Right atrium auricular region (tissue), 2 donors: ENCODE results near the gene CHMP4B. TPM values are rescaled to one million over a fixed set of nuclear protein-coding genes. Genes with fewer than 3 reads are reported as not detected.

Experiments used
- DNase-seq: peaks from one replicate; pipeline ENCODE4 v3.0.0-alpha.2; 2019; ENCODE audit warnings: low spot score
- H3K27ac ChIP-seq, 2 donors: fragments of 200-600 bp; sonication (generic); 1 replicate in 1 of 2; 2 replicates in 1 of 2; pipeline ENCODE4 v1.5.1; 2016 to 2019
- H3K27me3 ChIP-seq, 2 donors: fragments of 200-600 bp; sonication (generic); one replicate each; pipeline versions ENCODE4 v1.5.1 to v1.6.0; 2017 to 2019
- H3K36me3 ChIP-seq: fragments of 200-600 bp; sonication (generic); one replicate; pipeline ENCODE4 v1.5.1; 2016
- H3K4me1 ChIP-seq, 2 donors: fragments of 200-600 bp; sonication (generic); one replicate each; pipeline versions ENCODE4 v1.5.1 to v1.6.0; 2017 to 2019
- H3K4me3 ChIP-seq, 2 donors: fragments of 200-600 bp; sonication (generic); 1 replicate in 1 of 2; 2 replicates in 1 of 2; pipeline ENCODE4 v1.5.1; 2017 to 2019; ENCODE audit warnings: mild to moderate bottlenecking in 1 of 2, moderate library complexity in 1 of 2
- H3K9me3 ChIP-seq, 2 donors: fragments of 200-600 bp; sonication (generic); one replicate each; pipeline ENCODE4 v1.5.1; 2019
- total RNA-seq, 2 donors: library from RNA; depleted of rRNA; stranded (reverse); fragments of >200 nt; gene quantifications; one replicate each; pipeline ENCODE4 v1.1.0, GENCODE V29; 2016
- TF ChIP-seq, protein P1 (sequence below), 2 donors: fragments of 200-600 bp; sonication (generic); IDR thresholded peaks; one replicate each; pipeline ENCODE4 v1.5.1; 2019; ENCODE audit warnings: antibody characterized with exemption in 2 of 2

CHMP4B gene
- total RNA-seq, 2 donors from 2014 or later: 57.0 to 79.5 TPM

DNA sequence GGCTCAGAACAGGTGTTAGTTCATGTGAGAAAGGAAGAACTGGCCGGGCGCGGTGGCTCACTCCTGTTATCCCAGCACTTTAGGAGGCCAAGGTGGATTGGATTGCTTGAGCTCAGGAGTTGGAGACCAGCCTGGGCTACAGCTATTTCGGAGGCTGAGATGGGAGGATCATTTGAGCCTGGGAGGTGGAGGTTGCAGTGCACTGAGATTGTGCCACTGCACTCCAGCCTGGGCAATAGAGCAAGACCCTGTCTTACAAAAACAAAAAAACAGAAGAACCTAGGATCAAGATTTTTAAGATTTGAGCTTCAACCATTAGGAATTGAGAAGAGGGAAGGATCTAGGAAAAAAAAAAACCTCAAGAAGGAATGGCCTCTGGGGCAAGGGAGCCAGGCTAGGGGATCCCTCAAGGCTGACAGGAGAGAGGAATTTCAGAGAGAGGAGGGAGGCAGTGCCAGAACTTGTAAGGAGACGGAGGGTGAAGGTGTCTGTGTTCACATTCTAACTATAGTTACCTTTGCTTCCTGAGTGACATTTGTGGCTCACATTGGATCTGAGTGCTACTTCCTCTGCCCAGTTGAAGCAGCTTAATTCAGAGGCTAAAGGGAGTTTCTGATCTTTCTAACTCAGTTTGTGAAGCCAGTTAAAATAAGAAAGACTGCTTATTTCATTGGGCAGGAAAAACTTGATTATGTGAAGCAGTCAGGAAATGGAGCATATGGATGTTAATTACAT lies 26.1 kb downstream of the CHMP4B start:
- H3K4me3 ChIP-seq: no peak overlapping the region
- no peak overlapping the region for H3K27ac ChIP-seq
- no peaks in the 10 kb centered on the region for H3K27me3 ChIP-seq
- TF ChIP-seq, protein P1, sequence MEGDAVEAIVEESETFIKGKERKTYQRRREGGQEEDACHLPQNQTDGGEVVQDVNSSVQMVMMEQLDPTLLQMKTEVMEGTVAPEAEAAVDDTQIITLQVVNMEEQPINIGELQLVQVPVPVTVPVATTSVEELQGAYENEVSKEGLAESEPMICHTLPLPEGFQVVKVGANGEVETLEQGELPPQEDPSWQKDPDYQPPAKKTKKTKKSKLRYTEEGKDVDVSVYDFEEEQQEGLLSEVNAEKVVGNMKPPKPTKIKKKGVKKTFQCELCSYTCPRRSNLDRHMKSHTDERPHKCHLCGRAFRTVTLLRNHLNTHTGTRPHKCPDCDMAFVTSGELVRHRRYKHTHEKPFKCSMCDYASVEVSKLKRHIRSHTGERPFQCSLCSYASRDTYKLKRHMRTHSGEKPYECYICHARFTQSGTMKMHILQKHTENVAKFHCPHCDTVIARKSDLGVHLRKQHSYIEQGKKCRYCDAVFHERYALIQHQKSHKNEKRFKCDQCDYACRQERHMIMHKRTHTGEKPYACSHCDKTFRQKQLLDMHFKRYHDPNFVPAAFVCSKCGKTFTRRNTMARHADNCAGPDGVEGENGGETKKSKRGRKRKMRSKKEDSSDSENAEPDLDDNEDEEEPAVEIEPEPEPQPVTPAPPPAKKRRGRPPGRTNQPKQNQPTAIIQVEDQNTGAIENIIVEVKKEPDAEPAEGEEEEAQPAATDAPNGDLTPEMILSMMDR (IDR thresholded peaks at IDR 0.05): no peak
- no peaks in the 10 kb centered on the region for H3K9me3 ChIP-seq
- H3K36me3 ChIP-seq: no peaks in the 10 kb centered on the region
- peaks cover 0 to 83% of the 10 kb centered on the region in 2 donors for H3K4me1 ChIP-seq
- DNase-seq: no peak

DNA sequence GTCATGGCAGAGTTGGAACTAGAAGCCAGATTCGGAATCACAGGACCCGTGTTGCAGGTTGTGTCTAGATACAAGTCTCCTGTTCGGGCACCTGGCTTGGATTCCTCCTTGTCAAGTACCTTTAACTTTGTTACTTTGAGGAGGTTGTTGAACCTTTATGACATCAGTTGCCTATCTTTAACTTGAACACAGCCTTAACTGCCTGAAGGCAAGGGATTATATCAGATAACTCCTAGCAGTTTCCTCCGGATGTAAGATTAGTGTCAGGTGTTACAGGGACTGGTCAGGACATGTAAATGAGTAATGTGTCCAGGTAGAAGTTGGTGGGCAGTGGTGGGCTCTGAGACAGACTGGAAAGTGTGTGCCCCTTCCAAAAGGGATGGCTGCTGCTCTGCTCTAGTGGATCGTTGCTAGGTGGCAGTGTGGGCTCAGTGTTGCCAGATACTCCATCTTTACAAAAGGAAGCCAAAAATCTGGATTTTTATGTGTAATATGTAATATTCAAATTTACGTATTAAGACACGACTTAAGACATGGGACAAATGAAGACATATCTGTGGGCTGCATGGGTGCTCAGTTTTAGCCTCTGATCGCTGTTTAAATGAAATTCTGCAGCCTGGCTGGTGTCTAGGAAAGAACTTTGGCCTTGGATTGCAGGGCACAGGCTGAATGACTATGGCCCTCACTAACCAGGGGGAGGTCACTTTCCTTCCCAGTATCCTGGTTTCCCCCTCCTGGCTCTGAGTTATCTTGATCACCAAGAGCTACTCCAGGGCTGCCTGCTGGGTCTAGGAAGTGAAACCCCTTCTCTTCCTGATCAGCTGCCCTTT lies 27.1 kb downstream of the CHMP4B start:
- peaks cover 0 to 86% of the 10 kb centered on the region in 2 donors for H3K4me1 ChIP-seq
- H3K9me3 ChIP-seq: no peaks in the 10 kb centered on the region
- H3K27ac ChIP-seq: no peak overlapping the region
- TF ChIP-seq, protein P1 (IDR thresholded peaks at IDR 0.05): no peak
- no peak for DNase-seq
- no peak overlapping the region for H3K4me3 ChIP-seq
- H3K36me3 ChIP-seq: no peaks in the 10 kb centered on the region
- no peaks in the 10 kb centered on the region for H3K27me3 ChIP-seq

GRCh38 chr20:33839591-33839990 lies 28.4 kb downstream of the CHMP4B start:
- Histone ChIP-seq H3K36me3 (no peaks in the 10 kb centered on the region), H3K9me3 (no peaks in the 10 kb centered on the region), H3K27ac (no peak overlapping the region), H3K4me1 (peaks cover 0 to 90% of the 10 kb centered on the region in 2 donors), H3K27me3 (no peaks in the 10 kb centered on the region), H3K4me3 (no peak overlapping the region)
- TF ChIP-seq, protein P1 (IDR thresholded peaks at IDR 0.05): no peak
- DNase-seq: no peak

- Histone ChIP-seq H3K27ac (no peak overlapping the region), H3K9me3 (no peaks in the 10 kb centered on the region), H3K4me1 (peaks cover 0 to 90% of the 10 kb centered on the region in 2 donors), H3K36me3 (no peaks in the 10 kb centered on the region), H3K4me3 (no peak overlapping the region), H3K27me3 (no peaks in the 10 kb centered on the region)
- DNase-seq: no peak
- TF ChIP-seq, protein P1 (IDR thresholded peaks at IDR 0.05): no peak
Measured at GRCh38 chr20:33840160-33840559, 29.0 kb downstream of the CHMP4B start.

DNA sequence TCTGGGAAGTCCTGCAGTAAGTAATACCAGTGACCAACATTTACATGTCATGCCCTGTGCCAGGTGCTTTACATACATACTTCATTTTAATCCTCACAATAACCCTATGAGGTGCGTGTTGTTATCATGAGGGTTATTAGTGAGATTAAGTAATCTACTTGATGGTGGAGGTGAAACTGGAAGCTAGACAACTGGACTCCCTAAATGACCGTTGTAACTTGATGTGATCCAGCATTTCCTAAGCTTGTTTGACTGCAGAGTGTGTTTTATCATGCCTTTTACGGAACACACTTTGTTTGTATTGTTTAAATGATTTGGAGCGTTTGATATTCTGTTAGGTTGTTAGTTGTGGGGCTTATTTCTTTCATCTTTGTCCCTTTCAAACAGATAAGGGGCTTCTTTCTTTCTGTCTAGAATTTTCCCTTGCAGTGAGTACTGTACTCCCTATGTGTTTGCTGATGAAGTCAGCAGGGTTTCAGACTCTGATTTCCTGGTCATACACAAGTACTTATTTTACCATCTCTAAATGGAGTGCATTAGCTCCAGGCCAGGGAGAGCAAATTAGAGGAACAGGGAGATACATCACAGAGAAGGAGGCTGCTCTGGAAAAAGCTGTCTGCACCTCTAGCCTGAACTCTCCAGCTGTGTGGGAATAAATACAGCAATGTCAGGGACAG lies 29.7 kb downstream of the CHMP4B start:
- H3K27me3 ChIP-seq: no peaks in the 10 kb centered on the region
- H3K27ac ChIP-seq: no peak overlapping the region
- no peaks in the 10 kb centered on the region for H3K36me3 ChIP-seq
- TF ChIP-seq, protein P1 (IDR thresholded peaks at IDR 0.05): no peak
- H3K4me3 ChIP-seq: no peak overlapping the region
- no peaks in the 10 kb centered on the region for H3K9me3 ChIP-seq
- peaks cover 0 to 90% of the 10 kb centered on the region in 2 donors for H3K4me1 ChIP-seq
- no peak for DNase-seq
